Measurements from ENCODE around the gene KAT6B.
"Not testable (repeated sequence)": the region's sequence is repeated elsewhere in the genome, so short reads cannot be mapped to it uniquely, and the experiment has no call there.

The KAT6B gene

GRCh38 chr10:74893329-74893728 is 66.9 kb downstream of the KAT6B start:
- not testable (repeated sequence) for DNase-seq

DNA sequence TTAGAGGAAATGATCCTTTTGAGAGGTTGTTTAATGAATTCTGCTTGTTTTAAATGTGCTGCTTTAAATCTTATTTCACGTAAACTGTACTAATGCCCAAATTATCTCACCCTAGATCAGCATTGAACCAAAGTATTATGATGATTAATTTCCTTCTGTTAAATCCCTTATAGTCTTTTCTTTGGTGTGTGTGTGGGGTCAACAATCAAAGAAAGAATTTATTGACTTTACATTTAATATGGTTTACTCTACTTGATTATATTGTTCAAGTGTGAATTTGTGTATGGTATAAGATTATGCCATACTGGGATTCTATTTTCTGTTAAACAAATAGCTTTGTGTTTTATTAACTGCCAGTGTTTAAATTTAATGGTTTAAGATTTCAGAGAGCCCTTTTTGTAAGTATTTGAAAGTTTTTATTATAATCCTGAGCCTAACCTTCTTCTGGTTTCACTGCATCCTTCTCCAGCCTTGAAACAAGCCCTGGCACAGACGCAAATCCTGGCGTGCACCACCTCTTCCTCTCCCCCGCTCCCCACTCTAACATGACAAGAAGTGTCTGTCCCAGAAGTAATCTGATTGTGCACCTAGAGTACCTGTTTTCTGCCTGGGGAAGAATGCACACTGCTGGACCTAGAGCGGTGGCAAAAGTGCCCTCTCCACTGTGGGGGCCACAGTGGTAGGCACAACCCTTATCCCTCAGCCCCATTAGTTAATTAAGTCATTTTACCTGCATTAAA is 70.6 kb downstream of the KAT6B start:
- DNase-seq, result no peak

GRCh38 chr10:74898201-74898976 is 72.0 kb downstream of the KAT6B start:
- DNase-seq, result no peak

GRCh38 chr10:74900297-74900696 is 73.9 kb downstream of the KAT6B start:
- no peak for DNase-seq

GRCh38 chr10:74901301-74901700 is 74.9 kb downstream of the KAT6B start:
- DNase-seq, result no peak

DNA sequence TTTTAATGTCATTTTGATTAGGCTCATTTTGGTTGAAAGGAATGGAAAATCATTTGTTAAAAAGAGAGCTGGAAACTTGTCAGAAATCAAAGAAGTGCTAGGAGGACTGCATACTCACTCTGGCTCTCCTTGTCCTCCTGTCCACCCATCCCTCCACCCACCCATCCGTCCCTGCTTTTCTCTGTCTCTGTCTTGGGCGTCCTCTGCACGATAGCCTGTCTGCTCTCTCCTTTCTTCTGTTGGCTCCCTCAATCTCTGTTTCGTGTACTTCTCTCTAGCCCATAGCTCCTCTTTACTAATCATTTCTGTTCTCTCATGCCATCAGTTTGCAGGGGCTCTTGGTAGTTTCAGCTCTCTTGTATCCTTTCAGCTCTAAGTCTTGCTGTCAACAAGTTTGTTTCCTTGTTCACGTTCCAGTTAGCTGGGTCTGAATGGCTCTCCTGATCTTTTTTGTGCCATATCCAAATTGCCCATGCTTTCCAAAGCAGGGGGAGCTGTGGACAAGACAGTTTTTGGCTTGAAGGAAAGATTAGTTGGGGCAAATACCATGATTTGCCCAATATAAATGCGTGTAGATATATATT is 75.6 kb downstream of the KAT6B start:
- no peak for DNase-seq

GRCh38 chr10:74903491-74903890 is 77.1 kb downstream of the KAT6B start:
- DNase-seq, result no peak

GRCh38 chr10:74906611-74907198 is 80.3 kb downstream of the KAT6B start:
- DNase-seq, result no peak

- DNase-seq, result no peak
These were observed 83.3 kb downstream of the KAT6B start for GRCh38 chr10:74909670-74910069.

- no peak for DNase-seq
These were observed 84.0 kb downstream of the KAT6B start for GRCh38 chr10:74910241-74910975.

DNA sequence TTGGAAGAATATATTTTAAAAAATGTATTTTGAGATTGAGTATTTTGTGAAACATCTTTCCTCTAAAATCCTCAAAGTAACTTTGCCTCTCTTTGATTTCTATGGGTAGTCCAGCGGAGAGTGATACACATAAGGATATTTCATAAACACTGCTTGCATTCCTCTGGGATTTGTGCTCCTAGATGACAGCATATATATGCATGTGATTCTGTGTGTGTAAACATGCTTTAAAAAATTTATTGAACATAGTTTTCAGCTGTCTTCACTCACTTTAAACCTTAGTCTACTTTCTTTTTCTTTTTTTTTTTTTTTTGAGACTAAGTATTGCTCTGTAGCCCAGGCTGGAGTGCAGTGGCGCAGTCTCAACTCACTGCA is 84.6 kb downstream of the KAT6B start:
- DNase-seq, result no peak

GRCh38 chr10:74912182-74912581 is 85.8 kb downstream of the KAT6B start:
- DNase-seq, result no peak

DNA sequence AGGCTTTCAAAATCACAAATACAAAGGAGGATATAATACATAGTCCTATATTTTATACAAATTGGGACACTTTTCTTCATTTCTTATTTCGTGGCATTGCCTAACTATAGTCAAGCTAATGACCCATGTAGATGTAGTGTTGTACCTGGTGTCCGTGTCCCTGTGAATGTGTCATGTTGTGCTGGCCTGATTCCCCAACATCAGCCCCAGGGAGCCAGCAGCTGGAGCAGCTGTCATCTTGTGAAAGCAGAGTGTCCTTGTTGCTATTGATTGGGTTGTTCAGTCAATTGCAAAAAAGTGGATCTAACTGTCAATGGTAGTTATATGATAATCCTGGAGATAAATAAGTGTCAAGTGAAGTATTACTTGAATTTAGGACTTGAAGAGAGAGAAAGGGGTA is 86.3 kb downstream of the KAT6B start:
- DNase-seq, result no peak

DNA sequence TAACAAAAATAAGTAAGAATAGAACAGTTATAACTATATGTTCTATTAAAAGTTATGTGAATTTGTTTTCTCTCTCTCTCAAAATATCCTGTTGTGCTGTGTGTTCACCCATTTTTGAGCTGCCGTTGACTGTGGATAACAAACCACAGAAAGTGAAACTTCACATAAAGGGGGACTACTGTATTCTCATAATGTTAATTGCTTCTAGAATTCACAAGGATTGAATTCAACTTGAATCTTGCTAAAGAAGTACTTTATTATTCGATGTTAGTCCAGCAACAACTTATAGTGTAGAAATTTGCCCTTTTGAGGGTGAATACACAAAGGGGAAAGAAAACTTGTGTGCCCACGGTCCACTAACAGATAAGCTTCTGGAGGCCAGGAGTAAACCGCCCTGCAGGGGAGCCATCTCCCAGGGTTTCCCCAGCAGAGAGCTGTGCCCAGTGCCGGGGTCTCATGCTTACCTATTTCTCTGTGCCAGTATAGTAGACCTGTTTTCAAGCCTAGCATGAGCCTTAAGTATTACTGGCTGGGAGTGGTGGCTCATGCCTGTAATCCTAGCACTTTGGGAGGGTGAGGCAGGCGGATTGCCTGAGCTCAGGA is 87.1 kb downstream of the KAT6B start:
- no peak for DNase-seq

GRCh38 chr10:74916283-74916682 is 89.9 kb downstream of the KAT6B start:
- no peak for DNase-seq

- DNase-seq, result no peak
These were observed 91.2 kb downstream of the KAT6B start for GRCh38 chr10:74917481-74918077.

- no peak for DNase-seq
These were observed 93.3 kb downstream of the KAT6B start for GRCh38 chr10:74919671-74920070.

GRCh38 chr10:74921070-74921469 is 94.7 kb downstream of the KAT6B start:
- not testable (repeated sequence) for DNase-seq

DNA sequence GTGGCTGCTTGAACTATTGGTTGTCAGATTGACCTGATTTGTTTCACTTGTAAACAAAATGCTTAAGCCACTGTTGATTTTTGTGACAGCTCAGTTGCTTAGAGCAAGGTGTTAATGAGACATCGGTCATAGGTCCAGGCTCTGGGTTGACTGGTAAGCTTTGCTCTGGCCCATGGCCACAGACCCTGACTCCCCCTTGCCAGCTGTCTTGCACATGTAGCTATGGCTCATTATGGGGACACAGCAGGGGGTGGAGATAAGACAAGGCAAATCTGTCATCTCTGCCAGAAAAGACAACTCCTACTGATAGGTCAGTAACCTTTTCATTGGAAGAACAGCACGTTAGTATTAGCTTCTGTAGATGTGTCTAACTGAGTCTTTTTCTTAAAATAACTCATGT is 95.3 kb downstream of the KAT6B start:
- DNase-seq, result no peak

- DNase-seq, result no peak
These were observed 96.5 kb downstream of the KAT6B start for GRCh38 chr10:74922921-74923320.

DNA sequence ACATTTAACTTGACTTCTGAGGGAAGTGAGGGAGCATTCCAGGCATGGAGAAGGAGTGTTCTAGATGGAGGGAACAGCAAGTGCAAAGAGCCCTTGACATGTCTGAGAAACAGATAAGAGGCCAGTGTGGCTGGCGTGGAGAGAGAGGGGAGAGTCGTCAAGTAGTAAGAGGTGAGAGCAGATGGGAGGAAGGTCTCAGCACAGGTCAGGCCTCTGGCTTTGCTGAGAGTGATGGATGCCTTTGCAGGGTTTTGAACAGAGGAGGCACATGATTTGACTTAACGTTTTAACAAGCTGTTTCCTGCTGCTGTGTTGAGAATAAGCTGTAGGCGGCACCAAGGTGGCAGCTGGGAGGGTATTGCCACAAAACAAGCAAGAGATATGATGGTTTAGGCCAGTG is 97.2 kb downstream of the KAT6B start:
- no peak for DNase-seq

Data from GOT3 (cell line).